DND-41 (cell line): ENCODE measurements around the gene SLC27A6.

Experiments
- CTCF ChIP-seq: IDR thresholded peaks from 2 replicates; pipeline ENCODE4 v1.5.1; 2012; ENCODE audit warnings: borderline replicate concordance, low read length, moderate library complexity, mild to moderate bottlenecking; ENCODE audit not compliant: poor library complexity, severe bottlenecking; ENCODE audit errors: extremely low read depth
- EZH2 ChIP-seq: IDR thresholded peaks from 3 replicates; pipeline ENCODE4 v1.6.1; 2012; ENCODE audit warnings: borderline replicate concordance, low read depth, mild to moderate bottlenecking, moderate library complexity, low read length, inconsistent platforms; ENCODE audit not compliant: severe bottlenecking

DNA sequence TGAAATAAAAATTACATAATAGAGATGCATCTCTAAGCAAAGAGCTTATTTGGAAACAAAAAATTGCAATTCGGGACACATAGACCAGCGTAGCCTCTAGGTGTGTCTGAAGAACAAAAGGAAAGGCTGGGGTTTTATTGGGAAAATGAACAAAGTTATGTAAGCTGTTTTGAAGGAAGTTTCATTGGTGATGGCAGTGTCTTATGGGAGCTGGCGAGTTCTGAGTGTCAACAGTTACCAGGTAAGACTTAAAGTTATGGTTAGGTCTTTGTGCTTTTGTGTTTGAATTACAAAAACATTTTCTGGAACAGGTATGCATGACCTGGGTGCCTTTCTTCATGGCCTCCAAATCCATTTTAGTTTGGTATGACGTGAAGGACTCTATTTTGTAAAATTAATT is 48.9 kb downstream of the SLC27A6 start:
- TF ChIP-seq EZH2 (no peak), CTCF (no peak)
